Measurements from ENCODE around the gene PNPLA6.

Gene PNPLA6

DNA sequence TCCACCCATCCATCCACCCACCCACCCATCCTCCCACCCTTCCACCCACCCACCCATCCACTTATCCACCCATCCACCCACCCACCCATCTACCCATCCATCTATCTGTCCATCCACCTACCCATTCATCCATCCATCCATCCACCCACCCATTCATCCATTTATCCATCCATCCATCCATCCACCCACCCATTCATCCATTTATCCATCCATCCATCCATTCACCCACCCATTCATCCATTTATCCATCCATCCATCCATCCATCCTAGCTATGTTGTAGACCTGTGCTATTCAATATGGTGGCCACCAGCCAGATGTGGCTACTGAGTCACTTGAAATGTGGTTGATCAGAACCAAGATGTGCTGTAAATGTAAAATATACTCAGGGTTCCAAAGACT, 65.2 kb downstream of the PNPLA6 start:
- DNase-seq (ENCODE audit: low read depth in 3 of 3), result no peak

DNA sequence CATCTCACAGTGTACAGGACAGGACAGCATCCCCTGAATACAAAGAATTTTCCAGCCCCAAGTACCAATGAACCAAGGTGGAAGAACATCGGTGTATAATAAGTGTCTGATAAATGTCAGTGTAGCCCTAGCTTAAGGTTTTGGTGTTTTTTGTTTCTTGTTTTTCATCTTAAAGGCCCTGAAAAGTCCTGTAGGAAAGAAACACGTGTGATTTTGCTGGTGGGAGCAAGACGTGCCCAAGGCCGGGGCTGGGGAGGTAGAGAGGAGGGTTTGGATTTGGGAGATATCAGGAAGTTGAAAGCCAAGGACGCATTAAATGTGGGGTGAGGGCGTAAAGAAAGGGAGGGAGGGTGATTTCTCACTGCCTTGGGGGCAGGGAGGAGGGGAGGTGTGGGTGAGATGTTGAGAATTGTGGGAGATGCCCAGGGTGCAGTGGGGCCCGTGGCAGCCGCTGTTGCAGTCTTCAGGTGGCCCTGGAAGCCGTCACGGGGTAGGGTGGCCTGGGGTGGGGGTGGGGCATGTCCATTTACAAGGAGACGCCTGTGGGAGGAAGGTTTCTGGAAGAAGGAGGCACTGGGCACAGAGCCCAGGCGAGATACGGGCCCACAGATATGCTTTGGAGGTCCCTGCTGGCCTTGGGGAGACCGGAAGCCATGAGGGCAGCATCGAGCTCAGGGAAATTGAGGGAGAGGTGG, 66.9 kb downstream of the PNPLA6 start:
- DNase-seq (ENCODE audit: low read depth in 3 of 3), result no peak

DNA sequence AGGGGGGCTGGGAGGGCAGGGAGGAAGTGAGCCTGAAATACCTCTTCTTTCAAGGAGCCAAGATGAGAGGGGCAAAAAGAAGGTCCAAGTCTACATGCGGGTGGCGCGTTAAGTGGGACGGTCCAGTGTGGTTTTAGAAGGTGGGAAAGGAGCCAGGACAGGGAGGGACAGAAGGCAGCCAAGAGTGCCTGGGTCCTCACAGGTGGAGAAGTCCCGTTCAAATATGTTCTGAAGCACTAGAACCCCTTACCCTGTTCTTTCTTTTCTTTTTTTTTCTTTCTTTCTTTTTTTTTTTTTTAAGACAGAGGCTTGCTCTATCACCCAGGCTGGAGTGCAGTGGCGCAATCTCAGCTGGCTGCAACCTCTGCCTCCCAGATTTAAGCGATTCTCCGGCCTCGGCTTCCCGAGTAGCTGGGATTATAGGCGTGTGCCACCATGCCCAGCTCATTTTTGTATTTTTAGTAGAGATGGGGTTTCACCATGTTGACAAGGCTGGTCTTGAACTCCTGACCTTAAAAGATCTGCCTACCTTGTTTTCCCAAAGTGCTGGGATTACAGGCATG, 67.5 kb downstream of the PNPLA6 start:
- no peak for DNase-seq (ENCODE audit: low read depth in 3 of 3)

DNA sequence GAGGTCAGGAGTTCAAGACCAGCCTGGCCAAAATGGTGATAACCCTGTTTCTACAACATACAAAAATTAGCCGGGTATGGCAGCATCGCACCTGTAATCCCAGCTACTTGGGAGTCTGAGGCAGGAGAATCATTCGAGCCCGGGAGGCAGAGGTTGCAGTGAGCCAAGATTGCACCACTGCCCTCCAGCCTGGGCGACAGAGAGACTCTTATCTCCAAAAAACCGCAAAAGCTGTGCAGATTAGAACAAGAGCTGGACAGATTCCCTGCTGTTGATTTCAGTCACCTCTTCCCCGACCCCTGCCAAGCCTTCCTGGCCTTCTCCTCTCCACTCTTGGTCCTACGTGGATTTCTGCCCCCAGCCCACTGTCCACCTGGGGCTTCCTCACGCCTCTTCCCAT, 68.4 kb downstream of the PNPLA6 start:
- no peak for DNase-seq (ENCODE audit: low read depth in 3 of 3)

DNA sequence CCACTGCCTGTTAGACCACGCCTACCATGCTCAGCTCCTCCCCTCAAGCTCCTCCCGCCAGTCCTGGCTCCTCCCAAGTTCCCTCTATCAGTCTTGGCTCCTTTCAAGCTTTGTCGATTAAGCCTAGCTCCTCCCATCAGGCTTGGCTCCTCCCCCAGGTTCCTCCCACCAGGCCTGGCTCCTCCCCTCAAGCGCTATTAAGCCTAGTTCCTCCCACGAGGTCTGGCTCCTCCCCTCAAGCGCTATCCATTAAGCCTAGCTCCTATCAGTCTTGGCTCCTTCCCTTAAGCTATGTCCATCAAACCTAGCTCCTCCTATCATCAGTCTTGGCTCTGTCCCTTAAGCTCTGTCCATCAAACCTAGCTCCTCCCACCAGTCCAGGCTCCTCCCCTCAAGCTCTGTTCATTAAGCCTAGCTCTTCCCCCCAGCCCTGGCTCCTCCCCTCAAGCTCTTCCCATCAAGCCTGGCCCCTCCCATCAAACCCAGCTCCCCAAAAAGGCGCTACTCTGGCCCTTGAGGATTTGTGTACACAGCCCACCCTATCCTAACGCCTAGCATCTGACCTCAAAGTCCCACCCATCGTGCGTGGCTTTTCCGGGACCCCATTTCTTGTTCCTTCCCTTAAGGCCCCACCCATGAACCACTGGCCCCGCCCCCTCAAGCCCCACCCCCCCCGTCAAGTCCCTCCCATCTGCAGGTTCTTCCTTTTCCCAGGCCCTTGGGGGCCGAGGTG, 70.1 kb downstream of the PNPLA6 start:
- peak in 1 of 3 experiments; percentile 49 for DNase-seq (ENCODE audit: low read depth in 3 of 3)

DNA sequence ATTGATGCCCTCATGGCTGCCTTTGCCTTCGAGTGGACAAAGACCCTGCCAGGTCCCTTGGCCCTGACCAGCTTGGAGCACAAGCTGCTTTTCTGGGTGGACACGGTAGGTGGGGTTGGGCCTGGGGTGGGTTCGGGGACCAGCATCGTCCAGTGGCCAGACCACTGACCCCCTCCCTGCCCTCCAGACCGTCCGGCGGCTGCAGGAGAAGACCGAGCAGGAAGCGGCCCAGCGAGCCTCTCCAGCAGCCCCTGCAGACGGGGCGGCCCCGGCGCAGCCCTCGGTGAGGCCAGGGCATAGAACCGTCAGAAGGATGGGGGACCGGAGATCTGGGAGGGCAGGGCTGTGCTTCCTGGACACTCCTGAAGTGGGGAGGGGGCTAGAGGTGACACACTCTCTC, 70.8 kb downstream of the PNPLA6 start:
- DNase-seq (ENCODE audit: low read depth in 3 of 3), result no peak

DNA sequence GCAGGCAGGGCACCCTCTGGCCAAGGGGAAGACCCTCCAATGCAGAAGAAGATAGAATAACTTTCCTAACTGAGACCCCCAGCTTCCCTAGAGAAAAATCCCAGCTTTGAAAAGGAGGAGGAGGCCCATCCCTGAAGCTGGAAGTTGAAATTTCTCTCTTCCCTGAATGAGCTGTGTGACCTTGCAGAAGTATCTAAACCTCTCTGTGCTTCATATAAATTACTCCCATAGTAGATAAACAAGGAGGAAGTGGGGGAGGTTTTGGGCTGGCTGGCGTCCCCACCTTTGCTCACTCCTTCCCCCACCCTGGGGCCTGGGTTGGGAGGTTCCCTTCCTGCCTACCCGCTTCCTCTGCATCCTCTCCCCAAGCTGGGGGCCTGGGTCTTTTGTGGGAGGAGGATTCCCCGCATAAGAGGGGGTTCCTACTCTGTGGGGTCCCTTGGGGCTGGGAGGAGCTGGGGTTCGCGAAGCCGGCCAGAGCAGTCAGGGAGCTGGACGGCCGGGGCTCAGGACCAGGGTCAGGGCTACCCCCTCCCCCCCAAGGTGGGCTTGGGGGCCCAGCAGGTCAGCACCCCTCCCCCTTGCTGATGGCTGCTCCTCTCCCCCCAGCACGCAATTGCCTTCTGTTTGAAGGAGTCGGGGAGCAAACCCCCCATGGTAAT, 71.8 kb downstream of the PNPLA6 start:
- DNase-seq (ENCODE audit: low read depth in 3 of 3), result no peak

DNA sequence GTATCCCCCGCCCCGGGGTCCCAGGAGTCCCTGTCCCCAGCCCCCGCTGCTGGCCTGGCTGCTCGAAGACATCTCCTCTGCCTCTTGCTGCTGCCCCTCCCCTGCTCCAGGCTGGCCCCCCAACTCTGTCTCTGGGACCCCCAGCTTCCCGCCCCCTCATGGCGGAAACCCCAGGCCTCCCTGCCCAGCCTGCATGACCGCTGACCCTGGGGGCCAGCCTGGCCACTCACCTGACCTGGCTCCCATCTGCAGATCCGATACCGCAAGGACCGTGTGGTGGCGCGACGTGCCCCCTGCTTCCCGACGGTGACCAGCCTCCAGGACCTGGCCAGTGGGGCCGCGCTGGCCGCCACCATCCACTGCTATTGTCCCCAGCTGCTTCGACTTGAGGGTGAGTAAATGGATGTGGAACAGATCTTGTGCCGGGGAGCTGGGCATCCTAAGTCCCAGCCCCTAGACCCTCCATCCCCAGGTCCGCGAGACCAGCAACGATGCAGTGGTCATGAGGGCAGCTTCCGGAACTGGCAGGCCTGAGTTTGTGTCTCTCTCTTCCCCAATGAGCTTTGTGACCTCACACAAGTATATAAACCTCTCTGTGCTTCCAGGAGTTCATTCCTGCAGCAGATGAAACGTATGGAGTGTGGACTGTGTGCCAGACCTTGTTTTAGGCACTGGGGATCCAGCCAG, 72.5 kb downstream of the PNPLA6 start:
- no peak for DNase-seq (ENCODE audit: low read depth in 3 of 3)

DNA sequence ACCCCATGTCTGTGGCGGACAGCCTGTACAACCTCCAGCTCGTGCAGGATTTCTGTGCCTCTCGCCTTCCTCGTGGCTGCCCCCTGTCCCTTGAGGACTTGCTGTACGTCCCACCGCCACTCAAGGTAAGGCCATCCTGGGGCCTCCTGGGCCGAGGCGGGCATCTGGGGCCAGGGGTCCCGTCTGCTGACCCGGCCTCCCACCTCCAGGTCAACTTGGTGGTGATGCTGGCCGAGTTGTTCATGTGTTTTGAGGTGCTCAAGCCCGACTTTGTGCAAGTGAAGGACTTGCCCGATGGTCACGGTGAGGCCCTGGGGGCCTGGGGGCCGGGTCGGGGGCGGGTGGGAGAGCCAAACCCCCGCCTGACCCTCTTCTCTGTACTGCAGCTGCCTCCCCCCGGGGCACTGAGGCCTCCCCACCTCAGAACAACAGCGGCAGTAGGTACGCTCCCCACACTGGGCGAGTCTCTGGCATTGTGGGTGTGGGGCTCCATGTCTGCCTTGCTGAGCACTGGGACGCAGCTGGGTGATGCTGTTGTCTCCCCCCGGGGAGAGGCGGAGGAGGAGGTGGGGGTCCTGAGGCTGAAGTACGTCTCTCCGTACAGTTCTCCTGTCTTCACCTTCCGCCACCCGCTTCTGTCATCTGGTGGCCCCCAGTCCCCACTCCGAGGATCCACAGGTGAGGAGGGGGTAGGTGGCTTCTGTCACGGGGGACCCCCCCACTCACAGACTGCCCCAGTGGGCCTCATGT, 75.1 kb downstream of the PNPLA6 start:
- no peak for DNase-seq (ENCODE audit: low read depth in 3 of 3)
